ENCODE data around the gene SHQ1. TPM values are rescaled to one million over a fixed set of nuclear protein-coding genes. Genes with fewer than 3 reads are reported as not detected.
"Not testable (repeated sequence)": the region's sequence is repeated elsewhere in the genome, so short reads cannot be mapped to it uniquely, and the experiment has no call there.

Gene SHQ1
- total RNA-seq, 2 experiments from 2014 or later = 9.4 to 13.1 TPM

- Mint-ChIP-seq H3K4me1 (ENCODE audit: low read depth) (no peaks in the 10 kb centered on the region), H3K9me3 (no peaks in the 10 kb centered on the region), H3K36me3 (ENCODE audit: low read depth) (no peaks in the 10 kb centered on the region), H3K27me3 (no peaks in the 10 kb centered on the region), H3K4me3 (no peak overlapping the region), H3K27ac (no peak overlapping the region)
- Histone ChIP-seq H3K27me3 (ENCODE audit: control insufficient read depth in 1 of 2, insufficient read depth in 2 of 2, low read length in 2 of 2) (no peaks in the 10 kb centered on the region), H3K4me1 (ENCODE audit: insufficient read depth, low read length) (no peaks in the 10 kb centered on the region), H3K27ac (ENCODE audit: low read depth in 1 of 2, low read length in 2 of 2) (no peak overlapping the region), H3K9me3 (ENCODE audit: control insufficient read depth in 1 of 2, insufficient read depth in 1 of 2, low read length in 2 of 2) (no peaks in the 10 kb centered on the region), H3K36me3 (ENCODE audit: insufficient read depth, low read length) (no peaks in the 10 kb centered on the region), H3K4me3 (ENCODE audit: low read length) (no peak overlapping the region)
- ATAC-seq (ENCODE audit: poor library complexity) (no peak), DNase-seq (no peak)
- intact Hi-C loops (cut with DNase I, micrococcal nuclease) = no loop called here
- POLR2A ChIA-PET = no interaction called here
- no peak for TF ChIP-seq CTCF (IDR thresholded peaks at IDR 0.05)
- CTCF ChIA-PET = no interaction called here
These were observed 126.4 kb downstream of the SHQ1 start for GRCh38 chr3:72721683-72722381.

- intact Hi-C loops (cut with DNase I, micrococcal nuclease) = no loop called here
- Mint-ChIP-seq H3K36me3 (ENCODE audit: low read depth) (no peaks in the 10 kb centered on the region), H3K27me3 (no peaks in the 10 kb centered on the region), H3K27ac (no peak overlapping the region), H3K9me3 (no peaks in the 10 kb centered on the region), H3K4me3 (no peak overlapping the region), H3K4me1 (ENCODE audit: low read depth) (no peaks in the 10 kb centered on the region)
- Histone ChIP-seq H3K4me1 (ENCODE audit: insufficient read depth, low read length) (no peaks in the 10 kb centered on the region), H3K4me3 (ENCODE audit: low read length) (no peak overlapping the region), H3K27ac (ENCODE audit: low read depth in 1 of 2, low read length in 2 of 2) (no peak overlapping the region), H3K9me3 (ENCODE audit: control insufficient read depth in 1 of 2, insufficient read depth in 1 of 2, low read length in 2 of 2) (peaks cover 0 to 9% of the 10 kb centered on the region in 2 experiments), H3K36me3 (ENCODE audit: insufficient read depth, low read length) (no peaks in the 10 kb centered on the region), H3K27me3 (ENCODE audit: control insufficient read depth in 1 of 2, insufficient read depth in 2 of 2, low read length in 2 of 2) (no peaks in the 10 kb centered on the region)
- ChIA-PET CTCF (no interaction called here), POLR2A (interaction anchor here (0.9 kb wide), 1 partner anchor 18 kb away, joined by 3 read pairs; no protein-coding TSS in a partner anchor)
- no peak for DNase-seq
- no peak for ATAC-seq (ENCODE audit: poor library complexity)
- TF ChIP-seq CTCF (IDR thresholded peaks at IDR 0.05) = no peak
These were observed 127.7 kb downstream of the SHQ1 start for GRCh38 chr3:72720566-72720965.

GRCh38 chr3:72719137-72719536 is 129.1 kb downstream of the SHQ1 start:
- no peaks in the 10 kb centered on the region for H3K4me1 Mint-ChIP-seq (ENCODE audit: low read depth)
- peaks cover 7% of the 10 kb centered on the region for H3K36me3 Mint-ChIP-seq (ENCODE audit: low read depth)
- no peak overlapping the region for H3K27ac Mint-ChIP-seq

GRCh38 chr3:72714135-72714534 is 134.1 kb downstream of the SHQ1 start:
- peaks cover 0 to 10% of the 10 kb centered on the region in 2 experiments for H3K9me3 ChIP-seq (ENCODE audit: control insufficient read depth in 1 of 2, insufficient read depth in 1 of 2, low read length in 2 of 2)
- H3K4me1 Mint-ChIP-seq (ENCODE audit: low read depth); H3K27me3 Mint-ChIP-seq; H3K36me3 ChIP-seq (ENCODE audit: insufficient read depth, low read length); ATAC-seq (ENCODE audit: poor library complexity); DNase-seq; intact Hi-C loops (cut with DNase I, micrococcal nuclease); H3K27ac ChIP-seq (ENCODE audit: low read depth in 1 of 2, low read length in 2 of 2); H3K9me3 Mint-ChIP-seq; H3K36me3 Mint-ChIP-seq (ENCODE audit: low read depth); H3K4me3 Mint-ChIP-seq; H3K27ac Mint-ChIP-seq; CTCF ChIA-PET; POLR2A ChIA-PET; H3K27me3 ChIP-seq (ENCODE audit: control insufficient read depth in 1 of 2, insufficient read depth in 2 of 2, low read length in 2 of 2); H3K4me1 ChIP-seq (ENCODE audit: insufficient read depth, low read length); H3K4me3 ChIP-seq (ENCODE audit: low read length): not testable (repeated sequence)

More at GRCh38 chr3:72719137-72719536, 129.1 kb downstream of the SHQ1 start:
- intact Hi-C loops (cut with DNase I, micrococcal nuclease) = no loop called here
- no peak for ATAC-seq (ENCODE audit: poor library complexity)
- Mint-ChIP-seq H3K4me3 (no peak overlapping the region), H3K27me3 (no peaks in the 10 kb centered on the region), H3K9me3 (peaks cover 5% of the 10 kb centered on the region)
- Histone ChIP-seq H3K9me3 (ENCODE audit: control insufficient read depth in 1 of 2, insufficient read depth in 1 of 2, low read length in 2 of 2) (peaks cover 0 to 10% of the 10 kb centered on the region in 2 experiments), H3K27ac (ENCODE audit: low read depth in 1 of 2, low read length in 2 of 2) (no peak overlapping the region), H3K36me3 (ENCODE audit: insufficient read depth, low read length) (no peaks in the 10 kb centered on the region), H3K4me1 (ENCODE audit: insufficient read depth, low read length) (no peaks in the 10 kb centered on the region), H3K27me3 (ENCODE audit: control insufficient read depth in 1 of 2, insufficient read depth in 2 of 2, low read length in 2 of 2) (no peaks in the 10 kb centered on the region), H3K4me3 (ENCODE audit: low read length) (no peak overlapping the region)
- no peak for TF ChIP-seq CTCF (IDR thresholded peaks at IDR 0.05)
- DNase-seq = no peak
- ChIA-PET POLR2A (interaction anchor here (0.6 kb wide), 1 partner anchor 69 kb away, joined by 3 read pairs; no protein-coding TSS in a partner anchor), CTCF (no interaction called here)

GRCh38 chr3:72710471-72710870 is 137.8 kb downstream of the SHQ1 start:
- CTCF ChIA-PET; H3K9me3 Mint-ChIP-seq; POLR2A ChIA-PET; H3K4me3 ChIP-seq (ENCODE audit: low read length); H3K27me3 ChIP-seq (ENCODE audit: control insufficient read depth in 1 of 2, insufficient read depth in 2 of 2, low read length in 2 of 2); DNase-seq; ATAC-seq (ENCODE audit: poor library complexity); H3K27me3 Mint-ChIP-seq; H3K36me3 ChIP-seq (ENCODE audit: insufficient read depth, low read length); H3K27ac ChIP-seq (ENCODE audit: low read depth in 1 of 2, low read length in 2 of 2); H3K9me3 ChIP-seq (ENCODE audit: control insufficient read depth in 1 of 2, insufficient read depth in 1 of 2, low read length in 2 of 2); H3K4me1 ChIP-seq (ENCODE audit: insufficient read depth, low read length); H3K27ac Mint-ChIP-seq; intact Hi-C loops (cut with DNase I, micrococcal nuclease); H3K4me1 Mint-ChIP-seq (ENCODE audit: low read depth); H3K36me3 Mint-ChIP-seq (ENCODE audit: low read depth); H3K4me3 Mint-ChIP-seq: not testable (repeated sequence)
